GM13976 (cell line): Measurements from ENCODE around the gene RPS6KA1.
"Not testable (repeated sequence)": the region's sequence is repeated elsewhere in the genome, so short reads cannot be mapped to it uniquely, and the experiment has no call there.

Experiments used
- DNase-seq: peaks from one replicate; pipeline ENCODE4 v3.0.0; 2012; ENCODE audit warnings: low spot score
- in situ Hi-C: fragments of 300-500 bp; cut with MboI; formaldehyde crosslinking; loops from one replicate; pipeline ENCODE4 v1.12.0; 2022; ENCODE audit warnings: low sequenced_read_pairs, mixed read lengths, inconsistent platforms; ENCODE audit not compliant: unreplicated experiment
- TF ChIP-seq, protein P1 (sequence below): IDR thresholded peaks from 2 replicates; pipeline ENCODE4 v1.5.1; 2012; ENCODE audit warnings: borderline replicate concordance, mild to moderate bottlenecking; ENCODE audit not compliant: insufficient read depth; ENCODE audit errors: extremely low read depth, missing control alignments, control extremely low read depth

RPS6KA1 gene

DNA sequence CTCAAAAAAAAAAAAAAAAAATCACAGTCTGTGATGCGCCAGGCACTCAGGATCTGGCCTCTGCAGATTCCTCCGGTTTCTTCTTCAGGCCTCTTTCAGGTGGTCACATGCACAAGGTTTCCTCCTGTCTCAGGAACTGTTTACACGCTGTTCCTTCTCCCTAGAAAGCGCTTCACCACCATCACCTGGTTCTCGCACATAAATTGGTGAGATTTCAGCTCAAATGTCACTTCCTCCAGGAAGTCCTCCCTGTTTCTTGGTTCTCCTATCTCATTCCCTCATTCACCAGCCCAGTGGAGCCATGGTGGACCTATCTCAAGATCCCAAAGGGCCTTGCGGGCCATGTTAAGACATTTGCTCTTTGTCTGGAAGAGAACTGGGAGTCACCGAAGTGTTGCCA, 30.7 kb upstream of the RPS6KA1 start:
- in situ Hi-C loops: no loop called here
- TF ChIP-seq, protein P1, sequence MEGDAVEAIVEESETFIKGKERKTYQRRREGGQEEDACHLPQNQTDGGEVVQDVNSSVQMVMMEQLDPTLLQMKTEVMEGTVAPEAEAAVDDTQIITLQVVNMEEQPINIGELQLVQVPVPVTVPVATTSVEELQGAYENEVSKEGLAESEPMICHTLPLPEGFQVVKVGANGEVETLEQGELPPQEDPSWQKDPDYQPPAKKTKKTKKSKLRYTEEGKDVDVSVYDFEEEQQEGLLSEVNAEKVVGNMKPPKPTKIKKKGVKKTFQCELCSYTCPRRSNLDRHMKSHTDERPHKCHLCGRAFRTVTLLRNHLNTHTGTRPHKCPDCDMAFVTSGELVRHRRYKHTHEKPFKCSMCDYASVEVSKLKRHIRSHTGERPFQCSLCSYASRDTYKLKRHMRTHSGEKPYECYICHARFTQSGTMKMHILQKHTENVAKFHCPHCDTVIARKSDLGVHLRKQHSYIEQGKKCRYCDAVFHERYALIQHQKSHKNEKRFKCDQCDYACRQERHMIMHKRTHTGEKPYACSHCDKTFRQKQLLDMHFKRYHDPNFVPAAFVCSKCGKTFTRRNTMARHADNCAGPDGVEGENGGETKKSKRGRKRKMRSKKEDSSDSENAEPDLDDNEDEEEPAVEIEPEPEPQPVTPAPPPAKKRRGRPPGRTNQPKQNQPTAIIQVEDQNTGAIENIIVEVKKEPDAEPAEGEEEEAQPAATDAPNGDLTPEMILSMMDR: no peak

DNA sequence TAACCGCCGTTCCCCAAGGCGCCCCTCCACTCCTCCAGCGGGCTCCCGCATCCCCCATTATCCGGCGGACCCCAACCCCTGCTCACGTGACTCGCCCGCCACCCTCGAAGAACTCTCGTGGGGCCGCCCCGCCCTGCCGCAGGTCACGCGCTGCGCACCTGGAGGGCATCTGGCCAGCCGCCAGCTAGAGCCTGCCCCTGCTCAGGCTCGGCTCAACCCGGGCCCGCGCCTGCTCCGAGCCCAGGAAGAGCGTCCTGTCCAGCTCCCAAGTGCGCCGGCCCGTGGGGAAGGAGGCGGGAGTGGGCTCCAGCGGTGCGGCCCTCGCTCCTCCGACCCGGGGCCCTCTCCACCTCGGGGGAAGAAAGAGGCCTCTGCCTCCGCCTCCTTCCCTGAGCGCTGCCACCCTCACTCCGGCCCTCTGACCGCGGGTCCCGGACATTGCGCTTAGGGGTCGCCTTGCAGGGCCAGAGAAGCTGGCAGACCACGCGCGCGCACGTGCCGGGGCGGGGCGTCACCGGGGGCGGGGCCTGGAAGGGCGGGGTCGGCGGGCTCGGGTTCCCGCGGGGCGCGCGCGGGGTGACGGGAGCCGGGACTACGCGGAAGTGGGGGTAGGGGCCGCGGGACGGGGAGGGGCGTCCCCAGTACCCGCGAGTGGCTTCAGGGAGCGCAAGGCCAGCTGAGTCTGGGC, 28.9 kb upstream of the RPS6KA1 start:
- DNase-seq: peak; percentile 97
- in situ Hi-C loops: no loop called here
- TF ChIP-seq, protein P1: no peak

More for the DNA sequence above, 30.7 kb upstream of the RPS6KA1 start:
- no peak for DNase-seq

DNA sequence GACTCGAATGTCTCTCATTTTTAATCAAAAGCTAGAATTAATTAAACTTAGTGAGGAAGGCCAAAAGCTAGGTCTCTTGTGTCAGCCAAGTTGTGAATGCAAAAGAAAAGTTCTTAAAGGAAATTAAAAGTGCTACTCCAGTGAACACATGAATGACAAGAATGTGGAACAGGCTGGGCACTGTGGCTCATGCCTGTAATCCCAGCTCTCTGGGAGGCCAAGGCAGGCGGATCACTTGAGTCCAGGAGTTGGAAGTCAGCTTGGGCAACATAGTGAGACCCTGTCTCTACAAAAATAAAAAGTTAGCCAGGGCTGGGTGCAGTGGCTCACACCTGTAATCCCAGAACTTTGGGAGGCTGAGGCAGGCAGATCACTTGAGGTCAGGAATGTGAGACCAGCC, 18.9 kb upstream of the RPS6KA1 start:
- in situ Hi-C loops, DNase-seq: not testable (repeated sequence)

DNA sequence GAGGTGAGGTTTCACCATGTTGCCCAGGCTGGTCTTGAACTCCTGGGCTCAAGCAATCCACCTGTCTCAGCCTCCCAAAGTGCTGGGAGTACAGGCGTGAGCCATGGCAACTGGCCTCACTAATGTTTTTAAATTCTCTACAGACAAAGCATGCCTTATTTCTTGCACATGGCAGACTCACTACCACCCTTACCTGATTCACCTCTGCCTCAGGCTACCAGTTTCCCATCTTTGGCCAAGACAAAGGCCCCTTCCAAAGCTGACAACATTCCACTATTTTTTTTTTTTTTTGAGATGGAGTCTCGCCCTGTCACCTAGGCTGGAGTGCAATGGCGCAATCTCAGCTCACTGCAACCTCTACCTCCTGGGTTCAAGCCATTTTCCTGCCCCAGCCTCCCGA, 13.7 kb upstream of the RPS6KA1 start:
- DNase-seq, in situ Hi-C loops: not testable (repeated sequence)

DNA sequence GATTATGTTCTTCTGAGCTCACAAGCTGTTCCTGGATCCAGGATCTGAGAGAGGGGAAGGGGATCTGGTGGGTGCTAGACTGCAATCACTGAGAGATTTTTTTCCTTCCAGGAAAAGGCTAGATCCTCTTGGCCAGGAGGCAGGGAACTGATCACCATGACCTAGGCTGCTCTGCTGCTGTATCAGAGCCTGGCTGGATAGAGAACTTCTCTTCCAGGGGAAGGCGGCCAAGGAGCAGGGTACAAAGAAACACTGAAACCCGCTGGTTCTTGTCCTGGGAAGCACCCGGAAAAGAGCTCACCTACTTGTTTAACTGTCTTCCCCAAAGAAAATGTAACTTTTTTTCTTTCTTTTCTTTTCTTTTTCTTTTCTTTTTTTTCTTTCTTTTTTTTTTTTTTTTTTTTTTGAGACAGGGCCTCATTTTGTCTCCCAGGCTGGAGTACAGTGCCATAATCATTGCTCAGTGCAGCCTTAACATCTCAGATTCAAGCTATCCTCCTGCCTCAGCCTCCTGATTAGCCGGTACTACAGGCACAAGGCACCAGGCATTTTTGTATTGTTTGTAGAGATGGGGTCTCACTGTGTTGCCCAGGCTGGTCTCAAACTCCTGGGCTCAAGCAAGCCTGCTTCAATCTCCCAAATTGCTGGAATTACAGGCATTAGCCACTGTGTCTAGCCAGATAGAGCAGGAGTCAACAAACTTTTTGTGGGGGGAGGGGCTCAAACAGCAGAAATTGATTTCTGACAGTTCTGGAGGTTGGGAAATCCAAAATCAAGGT, 12.4 kb upstream of the RPS6KA1 start:
- TF ChIP-seq, protein P1: no peak
- in situ Hi-C loops: no loop called here
- DNase-seq: no peak

DNA sequence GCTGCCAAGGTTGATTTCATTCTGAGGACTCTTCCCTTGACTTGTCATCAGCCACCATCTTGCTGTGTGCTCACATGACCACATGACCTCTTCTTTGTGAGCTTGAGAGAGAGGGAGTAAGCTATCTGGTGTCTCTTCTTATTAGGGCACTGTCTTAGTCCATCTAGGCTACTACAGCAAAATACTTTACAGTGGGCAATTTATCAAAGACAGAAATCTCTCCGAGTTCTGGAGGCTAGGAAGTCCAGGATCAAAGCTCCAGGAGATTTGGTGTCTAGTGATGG, 11.9 kb upstream of the RPS6KA1 start:
- in situ Hi-C loops: no loop called here
- TF ChIP-seq, protein P1: no peak
- DNase-seq: no peak

DNA sequence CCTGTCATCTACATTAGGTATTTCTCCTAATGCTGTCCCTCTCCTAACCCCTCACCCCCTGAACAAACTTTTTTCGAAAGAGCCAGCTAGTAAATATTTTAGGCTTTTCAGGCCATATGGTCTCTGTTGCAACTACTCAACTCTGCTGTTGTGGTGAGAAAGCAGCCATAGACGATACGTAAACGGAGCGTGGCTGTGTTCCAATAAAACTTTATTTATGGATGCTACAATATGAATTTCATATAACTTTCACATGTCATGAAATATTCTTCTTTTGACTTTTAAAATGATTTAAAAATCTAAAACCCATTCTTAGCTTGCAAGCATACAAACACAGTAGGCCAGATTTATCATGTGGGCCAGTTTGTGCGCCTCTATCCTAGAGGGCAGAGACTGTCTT, 11.2 kb upstream of the RPS6KA1 start:
- in situ Hi-C loops: no loop called here
- no peak for DNase-seq
- TF ChIP-seq, protein P1: no peak
